ENCODE data around the gene SEC14L6. TPM values are rescaled to one million over a fixed set of nuclear protein-coding genes. Genes with fewer than 3 reads are reported as not detected.

Gene SEC14L6
- total RNA-seq, 2 donors from 2014 or later, result 1.6 to 2.1 TPM

GRCh38 chr22:30574997-30575671 is 28.6 kb upstream of the SEC14L6 start:
- H3K27me3 Mint-ChIP-seq (ENCODE audit: insufficient read depth), result peaks cover 2% of the 10 kb centered on the region
- H3K27ac Mint-ChIP-seq, result no peak overlapping the region
- no peak overlapping the region for H3K27ac ChIP-seq (ENCODE audit: low read depth, low read length)
- DNase-seq, result peak; percentile 75
- WGBS, 2 experiments (ENCODE audit: insufficient coverage in 1 of 2, insufficient read length in 1 of 2), result 82 to 84% methylated on average over 10 to 12 of the region's 12 CpGs
- H3K4me3 ChIP-seq (ENCODE audit: low read length), result peak overlapping the region; percentile 66
- TF ChIP-seq CTCF (conservative IDR thresholded peaks at IDR 0.05), result peak; percentile 68
- peaks cover 37% of the 10 kb centered on the region for H3K36me3 ChIP-seq (ENCODE audit: control insufficient read depth, insufficient read depth, low read length)
- peaks cover 40% of the 10 kb centered on the region for H3K36me3 Mint-ChIP-seq (ENCODE audit: low read depth)
- H3K9me3 ChIP-seq (ENCODE audit: control insufficient read depth, low read length), result no peaks in the 10 kb centered on the region
- H3K4me1 Mint-ChIP-seq, result peaks cover 17% of the 10 kb centered on the region
- H3K27me3 ChIP-seq (ENCODE audit: control insufficient read depth, insufficient read depth, low read length, poor library complexity, severe bottlenecking), result no peaks in the 10 kb centered on the region
- peak overlapping the region; percentile 62 for H3K4me3 Mint-ChIP-seq
- H3K9me3 Mint-ChIP-seq, result no peaks in the 10 kb centered on the region
- no peaks in the 10 kb centered on the region for H3K4me1 ChIP-seq (ENCODE audit: control insufficient read depth, insufficient read depth, low read length)
- no peak overlapping the region for H3K9ac ChIP-seq (ENCODE audit: extremely low read depth, low read length, poor library complexity, severe bottlenecking)

- peaks cover 32% of the 10 kb centered on the region for H3K36me3 Mint-ChIP-seq (ENCODE audit: low read depth)
- Histone ChIP-seq H3K9me3 (ENCODE audit: control insufficient read depth, low read length) (no peaks in the 10 kb centered on the region), H3K36me3 (ENCODE audit: control insufficient read depth, insufficient read depth, low read length) (peaks cover 29% of the 10 kb centered on the region), H3K4me1 (ENCODE audit: control insufficient read depth, insufficient read depth, low read length) (no peaks in the 10 kb centered on the region), H3K4me3 (ENCODE audit: low read length) (peak within 1 kb of the TSS; percentile 89), H3K27me3 (ENCODE audit: control insufficient read depth, insufficient read depth, low read length, poor library complexity, severe bottlenecking) (no peaks in the 10 kb centered on the region), H3K9ac (ENCODE audit: extremely low read depth, low read length, poor library complexity, severe bottlenecking) (no peak within 1 kb of the TSS), H3K27ac (ENCODE audit: low read depth, low read length) (no peak within 1 kb of the TSS)
- H3K27me3 Mint-ChIP-seq (ENCODE audit: insufficient read depth), result peaks cover 2% of the 10 kb centered on the region
- DNase-seq, result peak; percentile 82
- no peak for TF ChIP-seq CTCF (conservative IDR thresholded peaks at IDR 0.05)
- peak within 1 kb of the TSS; percentile 66 for H3K27ac Mint-ChIP-seq
- H3K9me3 Mint-ChIP-seq, result no peaks in the 10 kb centered on the region
- WGBS, 2 experiments (ENCODE audit: insufficient coverage in 1 of 2, insufficient read length in 1 of 2), result 3 to 17% methylated on average over 7 to 74 of the region's 75 CpGs
- peak within 1 kb of the TSS; percentile 62 for H3K4me3 Mint-ChIP-seq
- H3K4me1 Mint-ChIP-seq, result peaks cover 17% of the 10 kb centered on the region
These were observed 27.8 kb upstream of the SEC14L6 start, which contains the start of gene GAL3ST1 for GRCh38 chr22:30574095-30574981. Gene GAL3ST1, minus strand, starts transcription at chr22:30574665. Its CDS starts 17,273 bp downstream, at chr22:30557392.

- Histone ChIP-seq H3K9ac (ENCODE audit: extremely low read depth, low read length, poor library complexity, severe bottlenecking) (no peak overlapping the region), H3K27me3 (ENCODE audit: control insufficient read depth, insufficient read depth, low read length, poor library complexity, severe bottlenecking) (no peaks in the 10 kb centered on the region), H3K27ac (ENCODE audit: low read depth, low read length) (no peak overlapping the region), H3K4me3 (ENCODE audit: low read length) (peak overlapping the region; percentile 89), H3K9me3 (ENCODE audit: control insufficient read depth, low read length) (no peaks in the 10 kb centered on the region), H3K4me1 (ENCODE audit: control insufficient read depth, insufficient read depth, low read length) (no peaks in the 10 kb centered on the region), H3K36me3 (ENCODE audit: control insufficient read depth, insufficient read depth, low read length) (peaks cover 26% of the 10 kb centered on the region)
- peaks cover 17% of the 10 kb centered on the region for H3K4me1 Mint-ChIP-seq
- H3K27ac Mint-ChIP-seq, result peak overlapping the region; percentile 66
- H3K36me3 Mint-ChIP-seq (ENCODE audit: low read depth), result peaks cover 25% of the 10 kb centered on the region
- peak; percentile 61 for DNase-seq
- 64 to 77% methylated on average over 6 to 7 of the region's 7 CpGs for WGBS, 2 experiments (ENCODE audit: insufficient coverage in 1 of 2, insufficient read length in 1 of 2)
- TF ChIP-seq CTCF (conservative IDR thresholded peaks at IDR 0.05), result no peak
- peaks cover 2% of the 10 kb centered on the region for H3K27me3 Mint-ChIP-seq (ENCODE audit: insufficient read depth)
- H3K9me3 Mint-ChIP-seq, result no peaks in the 10 kb centered on the region
- peak overlapping the region; percentile 62 for H3K4me3 Mint-ChIP-seq
These were observed 27.1 kb upstream of the SEC14L6 start for GRCh38 chr22:30573594-30574094.
